Panc1 (cell line): ENCODE measurements around the gene OR2B3. TPM values are rescaled to one million over a fixed set of nuclear protein-coding genes. Genes with fewer than 3 reads are reported as not detected.

ENCODE experiments used
- ATAC-seq: fragments of 200-7000 bp; cut with Tn5 transposase; 2 replicates; pipeline ENCODE4 v1.9.1; 2020; ENCODE audit warnings: mild to moderate bottlenecking, moderate library complexity
- BruUV-seq: library from RNA; stranded (reverse); fragments of 400-500 nt; replicated peaks from 2 replicates; lab custom pipeline; 2021; lab: Mats Ljungman, UMichigan
- CTCF ChIA-PET: fragments of 300-600 bp; sonication (Branson Sonifier 250); formaldehyde crosslinking; loops from one replicate; lab custom pipeline; 2022; ENCODE audit warnings: antibody characterized with exemption; lab: Charles Lee
- POLR2A ChIA-PET: fragments of 300-600 bp; sonication (Branson Sonifier 250); formaldehyde crosslinking; loops from one replicate; lab custom pipeline; 2022; ENCODE audit warnings: antibody characterized with exemption; lab: Charles Lee
- DNase-seq: peaks from one replicate; pipeline ENCODE4 v3.0.0-alpha.2; 2010; ENCODE audit warnings: low read depth, low spot score
- H3K27ac ChIP-seq: 2 replicates; pipeline ENCODE4 v1.5.1; 2011; ENCODE audit warnings: mild to moderate bottlenecking, low read length, inconsistent platforms
- H3K27me3 ChIP-seq: fragments of 200-500 bp; sonication (Bioruptor generic); 2 replicates; pipeline ENCODE4 v1.6.0; 2014; ENCODE audit warnings: low read length, inconsistent platforms; ENCODE audit not compliant: control insufficient read depth, insufficient read depth
- H3K36me3 ChIP-seq: fragments of 200-500 bp; sonication (Bioruptor generic); 2 replicates; pipeline ENCODE4 v1.5.1; 2014; ENCODE audit warnings: inconsistent platforms, mild to moderate bottlenecking, low read length, moderate library complexity; ENCODE audit not compliant: control insufficient read depth, insufficient read depth
- H3K4me1 ChIP-seq: 2 replicates; pipeline ENCODE4 v1.5.1; 2011; ENCODE audit warnings: inconsistent platforms, mild to moderate bottlenecking, low read length, moderate library complexity; ENCODE audit not compliant: control insufficient read depth, insufficient read depth
- H3K4me3 ChIP-seq, 2 experiments: 2 replicates each; pipeline ENCODE4 v1.5.1; 2011 to 2012; ENCODE audit warnings: low read depth in 2 of 2, low read length in 2 of 2, mild to moderate bottlenecking in 2 of 2, inconsistent platforms in 1 of 2, moderate library complexity in 1 of 2
- H3K9me3 ChIP-seq: fragments of 200-500 bp; sonication (Bioruptor generic); 2 replicates; pipeline ENCODE4 v1.5.1; 2014; ENCODE audit warnings: low read depth, mild to moderate bottlenecking, inconsistent platforms, low read length, moderate library complexity; ENCODE audit not compliant: control insufficient read depth, insufficient read depth
- CTCF ChIP-seq: fragments of 450-650 bp; IDR thresholded peaks from 2 replicates; pipeline ENCODE4 v1.5.1; 2017; ENCODE audit warnings: mild to moderate bottlenecking
- POLR2AphosphoS5 ChIP-seq: IDR thresholded peaks from 2 replicates; pipeline ENCODE4 v1.6.1; 2012; ENCODE audit warnings: mild to moderate bottlenecking, low read depth, low read length, moderate library complexity
- REST ChIP-seq, 2 experiments: IDR thresholded peaks; 2 replicates each; pipeline ENCODE4 v1.6.1; 2011 to 2012; ENCODE audit warnings: low read depth in 2 of 2, control low read depth in 1 of 2, low read length in 1 of 2, mild to moderate bottlenecking in 1 of 2, moderate library complexity in 1 of 2; ENCODE audit not compliant: insufficient read depth in 1 of 2
- SIN3A ChIP-seq: IDR thresholded peaks from 2 replicates; pipeline ENCODE4 v1.6.1; 2012; ENCODE audit warnings: low read depth, mild to moderate bottlenecking, low read length, moderate library complexity, borderline replicate concordance; ENCODE audit not compliant: insufficient read depth
- TCF7L2 ChIP-seq: IDR thresholded peaks from 2 replicates; pipeline ENCODE4 v1.6.1; 2011; ENCODE audit warnings: mild to moderate bottlenecking, low read depth, low read length, inconsistent platforms
- in situ Hi-C: cut with HindIII; loops from 2 replicates; pipeline ENCODE4 v1.10.0; 2016; ENCODE audit warnings: low sequenced_read_pairs, low pct_unique_long_range_greater_than_20kb
- intact Hi-C: fragments of 100-400 bp; cut with micrococcal nuclease; formaldehyde crosslinking; loops from one replicate; pipeline ENCODE4 v1.10.0; 2022; ENCODE audit not compliant: unreplicated experiment
- total RNA-seq: library from RNA; stranded (reverse); gene quantifications from one replicate; pipeline ENCODE4 v1.2.1, GENCODE V29; 2021; ENCODE audit not compliant: unreplicated experiment

OR2B3 gene
- total RNA-seq, 1 experiment from 2014 or later = not detected

GRCh38 chr6:29099190-29099589 is 12.1 kb upstream of the OR2B3 start, which contains the start of gene OR2J1:
Gene OR2J1 (plus strand): TSS chr6:29099490. CDS start chr6:29100943, 1,453 bp downstream.
- DNase-seq (no peak), ATAC-seq (no peak)
- ChIA-PET CTCF (no interaction called here), POLR2A (no interaction called here)
- Histone ChIP-seq H3K9me3 (no peaks in the 10 kb centered on the region), H3K4me3 (no peak within 1 kb of the TSS), H3K27me3 (peaks cover 2% of the 10 kb centered on the region; the same call in 1 of the 2 replicates), H3K4me1 (no peaks in the 10 kb centered on the region), H3K36me3 (no peaks in the 10 kb centered on the region), H3K27ac (no peak within 1 kb of the TSS)
- no TSS peak for BruUV-seq
- intact Hi-C loops (no loop called here), in situ Hi-C loops (no loop called here)
- TF ChIP-seq POLR2AphosphoS5 = no peak

- ATAC-seq = no peak
- no peaks in the 10 kb centered on the region for H3K9me3 ChIP-seq
- H3K27ac ChIP-seq = no peak overlapping the region
- POLR2A ChIA-PET = no interaction called here
- in situ Hi-C loops = no loop called here
- no TSS peak for BruUV-seq
- H3K36me3 ChIP-seq = no peaks in the 10 kb centered on the region
- H3K27me3 ChIP-seq = peaks cover 2% of the 10 kb centered on the region; the same call in 1 of the 2 replicates
- no peaks in the 10 kb centered on the region for H3K4me1 ChIP-seq
- intact Hi-C loops = no loop called here
- CTCF ChIA-PET = no interaction called here
- no peak for TF ChIP-seq POLR2AphosphoS5
- no peak for TF ChIP-seq SIN3A
- TF ChIP-seq TCF7L2 = no peak
- TF ChIP-seq REST (IDR thresholded peaks at IDR 0.05; ENCODE audit: insufficient read depth in 1 of 2, low read depth in 2 of 2, low read length in 1 of 2) = no peak
- no peak for TF ChIP-seq CTCF
- H3K4me3 ChIP-seq = no peak overlapping the region
- no peak for DNase-seq
Observed at GRCh38 chr6:29097803-29098202, 10.7 kb upstream of the OR2B3 start.

GRCh38 chr6:29092957-29093356 is 5.8 kb upstream of the OR2B3 start:
- in situ Hi-C loops = no loop called here
- Histone ChIP-seq H3K36me3 (no peaks in the 10 kb centered on the region), H3K9me3 (no peaks in the 10 kb centered on the region), H3K27me3 (no peaks in the 10 kb centered on the region), H3K4me1 (no peaks in the 10 kb centered on the region), H3K27ac (no peak overlapping the region), H3K4me3 (no peak overlapping the region)
- DNase-seq (no peak), ATAC-seq (no peak)
- CTCF ChIA-PET = no interaction called here
- POLR2A ChIA-PET = no interaction called here
- no peak for TF ChIP-seq TCF7L2
- no peak for TF ChIP-seq CTCF
- TF ChIP-seq POLR2AphosphoS5 = no peak
- TF ChIP-seq REST (IDR thresholded peaks at IDR 0.05; ENCODE audit: insufficient read depth in 1 of 2, low read depth in 2 of 2, low read length in 1 of 2) = no peak
- TF ChIP-seq SIN3A = no peak
- intact Hi-C loops = no loop called here
- BruUV-seq = no TSS peak
